Neural crest cell (in vitro differentiated cells): ENCODE data around the gene MACO1. TPM values are rescaled to one million over a fixed set of nuclear protein-coding genes. Genes with fewer than 3 reads are reported as not detected.
"Not testable (repeated sequence)": the region's sequence is repeated elsewhere in the genome, so short reads cannot be mapped to it uniquely, and the experiment has no call there.

Experiments
- DNase-seq: peaks from one replicate; pipeline ENCODE4 v3.0.0; 2021; ENCODE audit warnings: low read depth, mixed read lengths, low spot score
- H3K27ac Mint-ChIP-seq: one replicate; pipeline ENCODE4 v1.8.0; 2021; ENCODE audit warnings: mild to moderate bottlenecking, mixed read lengths; ENCODE audit not compliant: unreplicated experiment
- H3K27me3 Mint-ChIP-seq: 2 replicates; pipeline ENCODE4 v1.8.0; 2021; ENCODE audit warnings: low read depth, mild to moderate bottlenecking, mixed read lengths
- H3K36me3 Mint-ChIP-seq: 2 replicates; pipeline ENCODE4 v1.8.0; 2021; ENCODE audit warnings: low read depth, mild to moderate bottlenecking, mixed read lengths
- H3K4me1 Mint-ChIP-seq: 2 replicates; pipeline ENCODE4 v1.8.0; 2021; ENCODE audit warnings: mixed read lengths
- H3K4me3 Mint-ChIP-seq: one replicate; pipeline ENCODE4 v1.8.0; 2021; ENCODE audit warnings: mild to moderate bottlenecking, mixed read lengths
- H3K9me3 Mint-ChIP-seq: 2 replicates; pipeline ENCODE4 v1.8.0; 2021; ENCODE audit warnings: mixed read lengths
- total RNA-seq: library from RNA; stranded (reverse); gene quantifications from 2 replicates; pipeline ENCODE4 v1.2.1, GENCODE V29; 2021
- TF ChIP-seq, protein P1 (sequence below): fragments of 200-600 bp; sonication (generic); conservative IDR thresholded peaks from 2 replicates; pipeline ENCODE4 v1.5.0; 2021; ENCODE audit warnings: antibody characterized with exemption, mild to moderate bottlenecking

Gene MACO1
- total RNA-seq, 1 donor from 2014 or later = 25.4 TPM

DNA sequence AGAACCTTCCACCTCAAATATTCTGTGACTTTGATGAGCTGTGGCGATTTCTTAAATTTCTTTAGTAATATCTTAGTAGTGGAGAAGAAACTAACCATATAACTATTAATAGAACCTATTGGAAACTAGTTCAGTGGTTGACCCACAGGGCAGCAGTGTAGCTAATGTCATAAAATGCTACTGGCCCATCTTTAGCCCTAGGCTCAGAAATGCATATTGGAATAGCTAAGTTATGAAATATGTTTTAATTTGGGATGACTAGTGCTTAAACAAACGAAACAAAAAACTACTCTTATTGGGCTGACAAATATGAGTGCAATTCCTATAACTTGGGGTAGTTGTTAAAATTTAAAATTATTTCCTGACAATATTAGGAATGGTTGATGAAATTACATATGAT lies 20.2 kb downstream of the MACO1 start:
- Mint-ChIP-seq H3K27ac (no peak overlapping the region), H3K9me3 (no peaks in the 10 kb centered on the region)
- TF ChIP-seq, protein P1, sequence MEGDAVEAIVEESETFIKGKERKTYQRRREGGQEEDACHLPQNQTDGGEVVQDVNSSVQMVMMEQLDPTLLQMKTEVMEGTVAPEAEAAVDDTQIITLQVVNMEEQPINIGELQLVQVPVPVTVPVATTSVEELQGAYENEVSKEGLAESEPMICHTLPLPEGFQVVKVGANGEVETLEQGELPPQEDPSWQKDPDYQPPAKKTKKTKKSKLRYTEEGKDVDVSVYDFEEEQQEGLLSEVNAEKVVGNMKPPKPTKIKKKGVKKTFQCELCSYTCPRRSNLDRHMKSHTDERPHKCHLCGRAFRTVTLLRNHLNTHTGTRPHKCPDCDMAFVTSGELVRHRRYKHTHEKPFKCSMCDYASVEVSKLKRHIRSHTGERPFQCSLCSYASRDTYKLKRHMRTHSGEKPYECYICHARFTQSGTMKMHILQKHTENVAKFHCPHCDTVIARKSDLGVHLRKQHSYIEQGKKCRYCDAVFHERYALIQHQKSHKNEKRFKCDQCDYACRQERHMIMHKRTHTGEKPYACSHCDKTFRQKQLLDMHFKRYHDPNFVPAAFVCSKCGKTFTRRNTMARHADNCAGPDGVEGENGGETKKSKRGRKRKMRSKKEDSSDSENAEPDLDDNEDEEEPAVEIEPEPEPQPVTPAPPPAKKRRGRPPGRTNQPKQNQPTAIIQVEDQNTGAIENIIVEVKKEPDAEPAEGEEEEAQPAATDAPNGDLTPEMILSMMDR = no peak

DNA sequence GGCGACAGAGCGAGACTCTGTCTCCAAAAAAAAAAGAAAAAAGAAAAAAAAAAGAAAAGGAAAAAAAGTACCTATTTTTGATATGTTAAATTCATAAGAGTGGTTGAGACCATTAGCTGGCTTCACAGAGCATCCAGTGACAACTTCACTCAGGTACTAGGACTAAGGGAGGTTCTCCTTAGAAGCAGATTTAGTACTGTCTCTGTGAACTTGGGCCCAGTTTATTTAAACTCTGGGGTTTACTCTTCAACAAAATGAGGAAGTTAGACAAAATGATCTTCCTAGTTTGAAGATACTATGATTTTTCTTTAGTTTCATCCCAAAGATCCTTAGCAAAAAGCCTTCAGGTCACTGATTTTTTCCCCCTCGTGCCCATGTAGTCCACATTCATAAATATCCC lies 21.2 kb downstream of the MACO1 start:
- H3K9me3 Mint-ChIP-seq = no peaks in the 10 kb centered on the region
- peaks cover under 1% of the 10 kb centered on the region for H3K4me1 Mint-ChIP-seq
- TF ChIP-seq, protein P1 = no peak
- no peaks in the 10 kb centered on the region for H3K27me3 Mint-ChIP-seq
- peaks cover 8% of the 10 kb centered on the region for H3K36me3 Mint-ChIP-seq
- DNase-seq = no peak
- no peak overlapping the region for H3K4me3 Mint-ChIP-seq
- no peak overlapping the region for H3K27ac Mint-ChIP-seq

More for the DNA sequence above, 20.2 kb downstream of the MACO1 start:
- Mint-ChIP-seq H3K4me1 (peaks cover 11% of the 10 kb centered on the region), H3K27me3 (no peaks in the 10 kb centered on the region), H3K36me3 (peaks cover 4% of the 10 kb centered on the region), H3K4me3 (no peak overlapping the region)
- no peak for DNase-seq

DNA sequence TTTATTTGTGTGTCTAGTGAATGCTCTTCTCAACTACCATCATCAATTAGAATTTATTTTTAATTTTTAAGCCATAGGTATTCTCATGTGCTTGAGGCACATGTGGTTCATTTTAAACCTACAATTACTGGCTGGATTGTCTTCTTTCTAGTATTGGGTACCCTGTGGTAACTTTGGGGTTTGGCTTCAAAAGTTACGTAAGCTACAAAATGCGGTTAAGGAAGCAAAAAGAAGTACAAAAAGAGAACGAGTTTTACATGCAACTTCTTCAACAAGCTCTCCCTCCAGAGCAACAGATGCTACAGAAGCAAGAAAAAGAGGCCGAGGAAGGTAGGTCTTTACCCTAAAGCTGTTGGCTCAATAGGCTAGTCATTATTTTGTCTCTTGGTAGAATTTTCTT lies 25.8 kb downstream of the MACO1 start:
- H3K4me3 Mint-ChIP-seq = no peak overlapping the region
- H3K4me1 Mint-ChIP-seq = no peaks in the 10 kb centered on the region
- no peaks in the 10 kb centered on the region for H3K9me3 Mint-ChIP-seq
- TF ChIP-seq, protein P1 = no peak
- H3K36me3 Mint-ChIP-seq = peaks cover 14% of the 10 kb centered on the region
- no peak overlapping the region for H3K27ac Mint-ChIP-seq
- no peaks in the 10 kb centered on the region for H3K27me3 Mint-ChIP-seq
- DNase-seq = no peak

DNA sequence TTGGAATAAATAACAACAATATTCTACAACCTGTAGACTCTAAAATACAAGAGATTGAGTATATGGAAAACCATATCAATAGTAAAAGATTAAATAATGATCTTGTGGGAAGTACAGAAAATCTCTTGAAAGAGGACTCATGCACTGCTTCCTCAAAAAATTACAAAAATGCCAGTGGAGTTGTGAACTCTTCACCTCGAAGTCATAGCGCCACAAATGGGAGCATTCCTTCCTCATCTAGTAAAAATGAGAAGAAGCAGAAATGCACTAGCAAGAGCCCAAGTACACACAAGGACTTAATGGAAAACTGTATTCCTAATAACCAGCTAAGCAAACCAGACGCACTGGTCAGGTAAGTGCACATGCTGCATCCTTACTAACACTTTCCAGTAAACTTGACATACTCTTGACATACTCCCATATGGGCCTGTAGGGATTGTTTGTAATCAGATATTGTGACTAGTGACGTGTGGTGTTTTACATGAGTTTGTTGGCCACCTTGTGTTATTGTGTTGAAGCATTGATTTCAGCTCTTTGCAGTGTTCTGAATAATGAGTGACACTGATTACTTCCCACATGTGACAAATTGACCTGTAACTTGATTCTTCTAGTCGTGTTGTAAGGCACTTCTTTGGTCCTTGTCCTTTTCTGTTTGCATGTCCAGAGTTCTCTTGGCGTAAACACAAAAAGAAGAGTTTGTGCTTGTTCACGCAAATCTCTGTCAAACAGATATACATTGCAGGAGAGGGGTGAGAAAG lies 28.0 kb downstream of the MACO1 start:
- H3K27ac Mint-ChIP-seq = no peak overlapping the region
- H3K36me3 Mint-ChIP-seq = peaks cover 11% of the 10 kb centered on the region
- H3K27me3 Mint-ChIP-seq = no peaks in the 10 kb centered on the region
- no peak for DNase-seq
- TF ChIP-seq, protein P1 = no peak
- H3K9me3 Mint-ChIP-seq = no peaks in the 10 kb centered on the region
- H3K4me3 Mint-ChIP-seq = no peak overlapping the region
- H3K4me1 Mint-ChIP-seq = no peaks in the 10 kb centered on the region

DNA sequence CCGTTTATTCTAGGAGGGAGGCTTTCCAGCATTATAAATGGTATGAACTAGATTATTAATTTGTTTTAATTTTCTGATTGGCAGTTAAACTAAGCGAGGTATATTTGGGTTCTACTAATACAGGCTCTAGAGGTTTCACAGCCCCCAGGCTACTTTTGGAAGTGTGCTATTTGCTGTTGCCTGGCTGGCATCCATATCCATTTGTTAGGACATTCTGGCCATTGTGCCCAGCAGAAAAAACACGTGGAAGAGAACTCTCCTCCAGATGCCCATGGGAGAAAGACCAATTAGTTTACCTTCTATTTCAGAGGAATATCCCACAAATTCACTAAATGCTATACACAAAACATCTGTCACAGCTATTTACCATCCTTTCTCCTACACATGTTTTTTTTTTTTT lies 29.3 kb downstream of the MACO1 start:
- Mint-ChIP-seq H3K27me3 (no peaks in the 10 kb centered on the region), H3K4me3 (no peak overlapping the region), H3K4me1 (no peaks in the 10 kb centered on the region), H3K9me3 (no peaks in the 10 kb centered on the region), H3K36me3 (peaks cover 12% of the 10 kb centered on the region), H3K27ac (no peak overlapping the region)
- no peak for DNase-seq
- TF ChIP-seq, protein P1 = no peak

DNA sequence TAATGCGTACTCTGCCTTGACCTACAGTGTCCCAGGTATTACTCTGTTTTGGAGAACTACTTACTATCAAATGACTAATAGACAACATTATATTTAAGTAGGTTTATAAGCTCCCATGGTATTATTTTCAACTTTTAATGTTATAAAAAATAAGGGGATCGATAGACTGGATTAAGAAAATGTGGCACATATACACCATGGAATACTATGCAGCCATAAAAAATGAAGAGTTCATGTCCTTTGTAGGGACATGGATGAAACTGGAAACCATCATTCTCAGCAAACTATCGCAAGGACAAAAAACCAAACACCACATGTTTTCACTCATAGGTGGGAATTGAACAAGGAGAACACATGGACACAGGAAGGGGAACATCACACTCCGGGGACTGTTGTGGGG lies 30.1 kb downstream of the MACO1 start:
- H3K9me3 Mint-ChIP-seq, DNase-seq, H3K27me3 Mint-ChIP-seq, H3K4me1 Mint-ChIP-seq, H3K27ac Mint-ChIP-seq, H3K4me3 Mint-ChIP-seq: not testable (repeated sequence)
- H3K36me3 Mint-ChIP-seq = peaks cover 13% of the 10 kb centered on the region
